GM12801 (cell line): Measurements from ENCODE around the gene SPOCK1.

ENCODE experiments used
- CTCF ChIP-seq: IDR thresholded peaks from one replicate; pipeline ENCODE4 v1.5.1; 2011; ENCODE audit warnings: control low read depth; ENCODE audit not compliant: insufficient read length; ENCODE audit errors: extremely low read depth

SPOCK1 gene

GRCh38 chr5:137370096-137371071, 128.7 kb downstream of the SPOCK1 start:
- TF ChIP-seq CTCF = no peak

- no peak for TF ChIP-seq CTCF
Measured at GRCh38 chr5:137368651-137369050, 130.5 kb downstream of the SPOCK1 start.

GRCh38 chr5:137367951-137368350, 131.2 kb downstream of the SPOCK1 start:
- TF ChIP-seq CTCF = no peak

- TF ChIP-seq CTCF = no peak
Measured at GRCh38 chr5:137366526-137366925, 132.6 kb downstream of the SPOCK1 start.

GRCh38 chr5:137365126-137365865, 133.8 kb downstream of the SPOCK1 start:
- no peak for TF ChIP-seq CTCF

GRCh38 chr5:137361280-137361679, 137.8 kb downstream of the SPOCK1 start:
- no peak for TF ChIP-seq CTCF

GRCh38 chr5:137360607-137361006, 138.5 kb downstream of the SPOCK1 start:
- TF ChIP-seq CTCF = no peak
